Brain pericyte (primary cell): ENCODE measurements around the gene RNF125.
"Not testable (repeated sequence)": the region's sequence is repeated elsewhere in the genome, so short reads cannot be mapped to it uniquely, and the experiment has no call there.

Experiments used
- DNase-seq: peaks from one replicate; pipeline ENCODE4 v3.0.0-alpha.2; 2012; ENCODE audit warnings: low read depth, low spot score

RNF125 gene

DNA sequence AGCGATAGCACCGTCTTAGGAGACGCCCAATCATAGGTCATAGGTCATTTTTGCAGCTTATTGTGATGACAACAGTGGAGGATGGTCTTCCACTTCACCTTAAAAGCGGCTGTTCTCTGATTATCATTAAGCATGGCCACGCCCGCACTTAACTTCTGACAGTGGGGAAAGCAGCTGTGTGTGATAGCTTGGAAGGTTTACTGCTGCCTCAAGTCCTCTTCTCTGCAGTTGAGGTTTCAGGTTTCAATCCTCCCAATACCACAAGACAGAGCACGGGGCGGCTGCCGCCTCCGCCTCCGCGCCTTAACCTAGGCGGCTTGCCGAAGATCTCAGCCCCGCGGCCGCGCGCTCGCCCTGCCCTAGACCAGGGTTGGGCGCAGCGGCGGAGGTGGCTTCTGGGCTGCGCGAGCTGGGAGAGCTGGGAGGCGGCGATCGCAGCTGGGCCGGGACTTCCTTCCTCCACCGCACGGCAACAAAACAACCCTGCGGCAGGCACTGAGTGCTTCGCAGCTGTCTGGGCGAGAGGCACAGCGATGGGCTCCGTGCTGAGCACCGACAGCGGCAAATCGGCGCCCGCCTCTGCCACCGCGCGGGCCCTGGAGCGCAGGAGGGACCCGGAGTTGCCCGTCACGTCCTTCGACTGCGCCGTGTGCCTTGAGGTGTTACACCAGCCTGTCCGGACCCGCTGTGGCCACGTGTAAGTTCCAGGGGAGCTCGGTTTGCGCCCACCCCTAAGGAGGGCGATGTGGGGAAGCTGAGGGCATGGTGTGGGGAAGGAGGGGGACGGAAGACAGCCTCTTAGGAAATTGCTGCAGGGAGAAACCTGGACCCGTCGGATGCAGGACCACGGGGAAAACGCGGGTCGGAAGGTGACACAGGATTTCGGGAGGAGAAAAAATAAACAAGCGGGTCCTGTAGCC is at the start of gene RNF125:
RNF125 (plus strand) TSS at position 495 of the 920 bp plus-strand sequence; CDS start at position 534, 39 bp downstream.
- peak; percentile 33 for DNase-seq

DNA sequence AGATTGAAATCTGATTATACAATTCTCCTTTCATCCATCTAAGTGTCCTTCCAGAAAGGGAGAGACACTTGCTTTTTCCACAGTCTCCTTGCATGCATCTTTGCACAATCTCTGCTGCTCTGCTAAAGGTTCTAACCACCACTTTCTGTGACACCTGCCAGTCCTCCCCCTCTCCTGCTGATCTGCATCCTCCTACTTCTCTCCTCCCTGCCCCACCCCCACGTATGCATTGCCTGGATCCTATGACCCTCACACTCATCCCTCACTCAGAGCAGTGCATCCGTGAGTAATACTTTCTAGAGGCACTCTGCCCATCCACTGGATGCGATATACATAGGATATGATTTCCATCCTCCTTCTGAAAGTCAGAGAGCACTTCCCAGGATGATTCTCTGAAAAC is 48.0 kb upstream of the RNF125 start:
- DNase-seq: no peak

GRCh38 chr18:31973929-31974546 is 44.6 kb upstream of the RNF125 start:
- no peak for DNase-seq

DNA sequence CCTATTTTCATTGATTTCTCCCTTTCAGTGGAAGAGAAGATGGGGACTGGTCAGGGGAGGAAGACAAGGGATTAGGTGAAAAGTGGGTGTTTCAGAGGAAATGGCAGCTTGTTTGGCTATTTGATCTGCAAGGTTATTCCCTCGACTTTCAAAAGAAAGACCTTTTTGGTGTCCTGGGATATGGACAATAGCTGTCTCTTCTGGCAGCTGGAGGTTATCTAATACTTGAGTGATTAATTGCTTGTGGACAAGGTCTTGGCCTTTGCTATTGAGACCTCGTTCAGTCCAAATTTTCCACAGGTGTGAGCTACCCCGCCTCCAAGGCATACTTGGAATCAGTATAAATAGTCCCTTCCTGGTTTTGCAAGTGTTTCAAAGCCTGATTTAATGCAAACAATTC is 42.4 kb upstream of the RNF125 start:
- no peak for DNase-seq

DNA sequence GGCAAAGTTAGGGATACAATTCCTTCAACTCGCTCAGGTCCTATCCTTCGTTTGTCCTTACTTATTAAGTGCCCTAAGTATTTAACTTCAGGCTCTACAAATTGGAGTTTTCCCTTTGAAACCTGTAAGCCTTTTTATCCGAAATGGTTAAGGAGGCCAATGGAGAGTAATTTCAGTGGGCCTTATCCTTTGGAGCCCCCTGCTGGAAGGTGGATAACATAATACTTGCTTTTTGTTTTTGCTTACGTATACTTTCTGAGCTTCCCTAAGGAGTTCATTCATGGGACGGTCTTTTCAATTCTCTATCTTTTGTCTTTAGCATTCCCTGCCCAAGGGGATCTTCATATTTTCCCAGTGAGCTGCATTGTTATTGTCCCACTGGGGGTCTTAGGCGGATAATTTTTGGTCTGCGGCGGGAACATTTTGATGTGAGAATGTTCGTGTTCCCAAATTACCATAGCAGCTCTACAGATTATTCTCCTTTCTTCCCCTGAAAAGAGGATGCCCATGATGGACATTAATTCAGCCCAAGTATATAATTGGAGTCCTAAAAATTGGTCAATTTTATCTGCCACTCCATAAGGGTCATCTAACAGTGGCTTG is 41.3 kb upstream of the RNF125 start:
- no peak for DNase-seq

GRCh38 chr18:31978616-31979015 is 40.0 kb upstream of the RNF125 start:
- DNase-seq: no peak

GRCh38 chr18:31979714-31980113 is 38.9 kb upstream of the RNF125 start:
- DNase-seq: no peak

DNA sequence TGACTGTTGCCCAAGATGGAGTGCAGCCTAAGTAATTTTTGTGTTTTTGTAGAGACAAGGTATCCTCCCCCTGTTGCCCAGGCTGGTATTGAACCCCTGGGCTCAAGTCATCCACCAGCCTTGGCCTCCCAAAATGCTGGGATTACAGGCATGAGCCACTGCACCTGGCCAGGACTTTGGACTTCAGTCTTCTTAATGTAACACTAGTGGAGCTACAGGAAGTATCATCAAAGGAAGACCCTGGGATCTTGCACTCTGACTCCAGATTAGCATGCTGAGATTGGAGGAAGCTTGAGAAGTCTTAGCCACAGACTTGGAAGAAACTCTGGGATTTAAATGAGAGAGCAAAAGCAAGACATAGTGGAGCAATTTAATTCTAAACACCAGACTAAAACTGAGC is 37.8 kb upstream of the RNF125 start:
- DNase-seq: no peak

GRCh38 chr18:31983020-31983419 is 35.6 kb upstream of the RNF125 start:
- DNase-seq: no peak

GRCh38 chr18:31983976-31984375 is 34.6 kb upstream of the RNF125 start:
- no peak for DNase-seq

DNA sequence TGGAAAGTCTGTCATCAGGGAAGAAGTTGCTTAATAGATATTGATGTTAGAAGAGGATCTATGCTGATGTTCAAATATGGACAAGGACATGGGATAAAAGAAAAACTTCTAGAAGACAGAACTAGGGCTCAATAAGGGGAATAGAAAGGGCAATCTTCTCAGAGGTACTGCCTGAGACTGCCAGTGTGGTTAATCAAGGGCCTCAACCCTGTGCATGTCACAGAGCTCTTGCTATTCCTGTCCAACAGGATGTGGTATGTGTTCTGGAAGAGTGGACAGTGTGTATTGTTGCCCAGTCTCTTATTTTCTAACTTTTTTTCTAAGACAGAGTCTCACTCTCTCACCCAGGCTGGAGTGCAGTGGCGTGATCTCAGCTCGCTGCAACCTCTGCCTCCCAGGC is 27.8 kb upstream of the RNF125 start:
- no peak for DNase-seq

GRCh38 chr18:31996007-31996406 is 22.6 kb upstream of the RNF125 start:
- no peak for DNase-seq

- no peak for DNase-seq
These were observed 19.7 kb upstream of the RNF125 start for GRCh38 chr18:31998880-31999412.

DNA sequence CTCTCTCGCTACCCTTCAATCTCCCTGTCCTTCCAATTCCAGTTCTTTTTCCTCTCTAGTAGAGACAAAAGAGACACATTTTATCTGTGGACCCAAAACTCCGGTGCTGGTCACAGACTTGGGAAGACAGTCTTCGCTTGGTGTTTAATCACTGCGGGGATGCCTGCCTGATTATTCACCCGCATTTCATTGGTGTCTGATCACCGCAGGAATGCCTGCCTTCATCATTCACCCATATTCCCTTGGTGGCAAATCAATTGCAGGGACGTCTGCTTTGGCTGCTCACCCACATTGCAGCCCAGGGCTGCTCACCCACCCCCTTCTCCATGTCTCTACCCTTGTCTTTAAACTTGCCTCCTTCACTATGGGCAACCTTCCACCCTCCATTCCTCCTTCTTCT is 17.5 kb upstream of the RNF125 start:
- not testable (repeated sequence) for DNase-seq

GRCh38 chr18:32003822-32004221 is 14.8 kb upstream of the RNF125 start:
- DNase-seq: not testable (repeated sequence)

- DNase-seq: no peak
These were observed 8.4 kb upstream of the RNF125 start for GRCh38 chr18:32010124-32010721.

GRCh38 chr18:32011193-32011592 is 7.4 kb upstream of the RNF125 start:
- no peak for DNase-seq

GRCh38 chr18:32019251-32019948 is 775 bp downstream of the RNF125 start:
- no peak for DNase-seq

GRCh38 chr18:32019949-32020625 is 1.5 kb downstream of the RNF125 start:
- not testable (repeated sequence) for DNase-seq

DNA sequence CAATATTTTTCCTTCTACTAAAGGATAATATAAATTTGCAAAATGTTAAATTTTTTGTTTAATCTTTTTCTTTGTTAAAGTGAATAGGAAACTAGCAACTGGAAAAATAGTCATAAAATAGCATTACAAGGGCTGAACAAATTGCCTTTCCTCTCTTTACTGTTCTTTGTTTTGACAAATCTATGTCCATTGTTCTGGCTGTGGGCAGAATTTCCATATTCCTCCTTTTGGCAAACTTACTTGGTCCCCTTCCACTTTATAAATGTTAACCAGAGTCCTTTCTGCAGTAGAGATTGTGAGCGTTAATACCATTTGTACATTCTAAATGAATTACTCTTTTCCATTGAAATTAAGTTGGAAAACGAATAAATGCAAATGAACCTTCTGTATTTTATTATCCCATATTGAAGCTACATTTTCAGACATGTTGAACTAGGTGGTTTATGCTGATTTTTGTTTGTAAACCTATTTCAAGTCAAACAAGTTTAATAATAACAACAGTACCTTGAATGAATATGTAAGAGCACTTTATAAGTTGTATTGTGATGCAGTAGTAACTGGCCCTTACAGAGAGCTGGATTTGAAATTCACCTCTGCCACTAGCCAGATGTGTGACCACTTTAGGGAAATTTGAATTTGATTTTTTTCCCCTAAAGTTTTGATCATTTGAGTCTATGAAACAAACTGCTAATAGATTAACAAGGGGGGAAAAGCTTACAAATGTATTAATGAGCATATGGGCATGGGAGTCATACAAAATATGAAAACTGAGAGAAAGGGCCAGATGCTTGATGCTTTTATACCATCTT is 3.3 kb downstream of the RNF125 start:
- DNase-seq: no peak
